Endothelial cell of umbilical vein (primary cell): ENCODE data around the gene ZDHHC11B. TPM values are rescaled to one million over a fixed set of nuclear protein-coding genes. Genes with fewer than 3 reads are reported as not detected.
"Not testable (repeated sequence)": the region's sequence is repeated elsewhere in the genome, so short reads cannot be mapped to it uniquely, and the experiment has no call there.

Experiments used
- BruUV-seq: library from RNA; stranded (reverse); fragments of 400-500 nt; replicated peaks from 2 replicates; lab custom pipeline; 2021; lab: Mats Ljungman, UMichigan
- CTCF ChIA-PET: fragments of 300-600, 350-600 bp; sonication (Branson Sonifier 250); formaldehyde crosslinking; loops from one replicate; lab custom pipeline; 2021; ENCODE audit warnings: antibody characterized with exemption, inconsistent platforms; lab: Charles Lee
- POLR2A ChIA-PET: fragments of 300-600, 350-600 bp; sonication (Branson Sonifier 250); formaldehyde crosslinking; loops from one replicate; lab custom pipeline; 2021; ENCODE audit warnings: antibody characterized with exemption, inconsistent platforms; lab: Charles Lee
- DNase-seq: peaks from one replicate; pipeline ENCODE4 v3.0.0-alpha.2; 2011; ENCODE audit warnings: low read depth, low spot score
- FAIRE-seq: peaks from 2 replicates; lab custom pipeline; 2011; peaks lifted over from hg19 to GRCh38; lab: Jason Lieb, UNC
- H2AFZ ChIP-seq: 2 replicates; pipeline ENCODE4 v1.6.0; 2012; ENCODE audit warnings: low read depth, low read length, control low read depth, inconsistent platforms
- H3K27ac ChIP-seq: 2 replicates; pipeline ENCODE4 v1.5.1; 2011; ENCODE audit warnings: low read depth, mild to moderate bottlenecking, control low read depth, low read length, moderate library complexity; ENCODE audit not compliant: insufficient read depth
- H3K27me3 ChIP-seq, 2 experiments: 2 replicates each; pipeline versions ENCODE4 v1.6.0 to v1.6.1; 2011; ENCODE audit warnings: low read length in 2 of 2, mixed read lengths in 1 of 2; ENCODE audit not compliant: control insufficient read depth in 2 of 2, insufficient read depth in 2 of 2
- H3K36me3 ChIP-seq, 2 experiments: 2 replicates in 1 of 2; 3 replicates in 1 of 2; pipeline ENCODE4 v1.5.1; 2011; ENCODE audit warnings: low read length in 2 of 2, mild to moderate bottlenecking in 1 of 2, moderate library complexity in 1 of 2; ENCODE audit not compliant: control insufficient read depth in 2 of 2, insufficient read depth in 2 of 2; ENCODE audit errors: extremely low read depth in 1 of 2
- H3K4me1 ChIP-seq: 3 replicates; pipeline ENCODE4 v1.5.1; 2011; ENCODE audit warnings: mild to moderate bottlenecking, low read length; ENCODE audit not compliant: control insufficient read depth, insufficient read depth; ENCODE audit errors: extremely low read depth
- H3K4me2 ChIP-seq: 2 replicates; pipeline ENCODE4 v1.6.1; 2011; ENCODE audit warnings: low read length, control low read depth, mixed read lengths; ENCODE audit not compliant: insufficient read depth
- H3K4me3 ChIP-seq, 3 experiments: fragments of 200-600 bp in 1 of 3; sonication (generic), shearing (Covaris generic) in 1 of 3; replicated peaks in 1 of 3; 2 replicates each; pipeline ENCODE4 v1.5.1; 2011 to 2016; ENCODE audit warnings: control low read depth in 3 of 3, low read length in 3 of 3, mild to moderate bottlenecking in 2 of 3, inconsistent platforms in 1 of 3, low read depth in 1 of 3, moderate library complexity in 1 of 3; ENCODE audit not compliant: insufficient read depth in 1 of 3
- H3K79me2 ChIP-seq: 2 replicates; pipeline ENCODE4 v1.6.0; 2012; ENCODE audit warnings: low read length, inconsistent platforms; ENCODE audit not compliant: control insufficient read depth, insufficient read depth
- H3K9ac ChIP-seq: replicated peaks from 2 replicates; pipeline ENCODE3; 2011; ENCODE audit warnings: low read length, control low read depth; ENCODE audit not compliant: insufficient read depth; ENCODE audit errors: extremely low read depth
- H3K9me1 ChIP-seq: replicated peaks from 3 replicates; pipeline ENCODE4 v1.6.0; 2011; ENCODE audit warnings: mild to moderate bottlenecking, low read length; ENCODE audit not compliant: control insufficient read depth, insufficient read depth; ENCODE audit errors: extremely low read depth
- H3K9me3 ChIP-seq: replicated peaks from 2 replicates; pipeline ENCODE4 v1.5.1; 2012; ENCODE audit warnings: low read length, inconsistent platforms; ENCODE audit not compliant: control insufficient read depth, insufficient read depth
- H4K20me1 ChIP-seq: replicated peaks from 2 replicates; pipeline ENCODE3; 2011; ENCODE audit warnings: mild to moderate bottlenecking, low read length; ENCODE audit not compliant: control insufficient read depth, insufficient read depth; ENCODE audit errors: extremely low read depth
- dilution Hi-C: fragments of 300-500 bp; cut with MboI; formaldehyde crosslinking; loops from one replicate; pipeline ENCODE4 v1.15.0; 2019; ENCODE audit warnings: low sequenced_read_pairs; ENCODE audit not compliant: extremely low pct_ligation_motif_present
- intact Hi-C: fragments of 100-400 bp; cut with micrococcal nuclease; formaldehyde crosslinking; loops from one replicate; pipeline ENCODE4 v1.10.0; 2022
- polyA plus RNA-seq, 4 experiments: library from polyadenylated mRNA; depleted of rRNA in 3 of 4; stranded (reverse) in 3 of 4; unstranded in 1 of 4; fragments of >200 nt; gene quantifications; 2 replicates each; pipeline versions ENCODE4 v1.2.1 to v1.2.3, GENCODE V29; 2011 to 2012; ENCODE audit warnings: missing spikeins in 1 of 4
- total RNA-seq: library from RNA; stranded (reverse); gene quantifications from 2 replicates; pipeline ENCODE4 v1.2.3, GENCODE V29; 2021

Gene ZDHHC11B
- total and polyA plus RNA-seq, 2 donors (not counting 3 experiments of a cell fraction or from before 2014, with no cell fraction given) = not detected

- BruUV-seq, H3K4me1 ChIP-seq, CTCF ChIA-PET, H3K4me3 ChIP-seq, H2AFZ ChIP-seq, H3K79me2 ChIP-seq, dilution Hi-C loops, H3K9ac ChIP-seq, H3K4me2 ChIP-seq, H3K9me1 ChIP-seq, DNase-seq, POLR2A ChIA-PET, intact Hi-C loops, H3K27ac ChIP-seq, H3K27me3 ChIP-seq, H3K36me3 ChIP-seq, H3K9me3 ChIP-seq, FAIRE-seq, H4K20me1 ChIP-seq: not testable (repeated sequence)
Observed at GRCh38 chr5:772547-772890, 12.0 kb downstream of the ZDHHC11B start.

- H3K79me2 ChIP-seq, H3K36me3 ChIP-seq, H4K20me1 ChIP-seq, H3K9me3 ChIP-seq, BruUV-seq, H3K9ac ChIP-seq, H3K27ac ChIP-seq, H3K4me2 ChIP-seq, POLR2A ChIA-PET, DNase-seq, FAIRE-seq, H2AFZ ChIP-seq, H3K9me1 ChIP-seq, dilution Hi-C loops, H3K4me1 ChIP-seq, H3K4me3 ChIP-seq, H3K27me3 ChIP-seq, intact Hi-C loops: not testable (repeated sequence)
- CTCF ChIA-PET = interaction anchor here (0.7 kb wide), 1 partner anchor 10 kb away, joined by 3 read pairs; no protein-coding TSS in a partner anchor
Observed at GRCh38 chr5:771841-772546, 12.5 kb downstream of the ZDHHC11B start.

GRCh38 chr5:771087-771781 lies 13.3 kb downstream of the ZDHHC11B start:
- H3K9ac ChIP-seq, H3K4me1 ChIP-seq, H3K27ac ChIP-seq, intact Hi-C loops, H3K27me3 ChIP-seq, H3K79me2 ChIP-seq, H3K9me3 ChIP-seq, H3K4me3 ChIP-seq, H4K20me1 ChIP-seq, BruUV-seq, dilution Hi-C loops, H3K4me2 ChIP-seq, H3K36me3 ChIP-seq, H3K9me1 ChIP-seq, POLR2A ChIA-PET, DNase-seq, FAIRE-seq, H2AFZ ChIP-seq: not testable (repeated sequence)
- CTCF ChIA-PET = interaction anchor here (0.7 kb wide), 1 partner anchor 9 kb away, joined by 3 read pairs; no protein-coding TSS in a partner anchor

- H2AFZ ChIP-seq, H3K9me3 ChIP-seq, CTCF ChIA-PET, H3K79me2 ChIP-seq, H3K36me3 ChIP-seq, BruUV-seq, H3K4me3 ChIP-seq, POLR2A ChIA-PET, H3K4me1 ChIP-seq, H4K20me1 ChIP-seq, H3K27ac ChIP-seq, H3K9me1 ChIP-seq, intact Hi-C loops, FAIRE-seq, H3K9ac ChIP-seq, H3K4me2 ChIP-seq, H3K27me3 ChIP-seq, dilution Hi-C loops, DNase-seq: not testable (repeated sequence)
Observed at GRCh38 chr5:770585-770984, 13.9 kb downstream of the ZDHHC11B start.
